PC-9 (cell line): ENCODE results near the gene STXBP2. TPM values are rescaled to one million over a fixed set of nuclear protein-coding genes. Genes with fewer than 3 reads are reported as not detected.

Experiments
- BruUV-seq: library from RNA; stranded (reverse); fragments of 400-500 nt; replicated peaks from 2 replicates; lab custom pipeline; 2021; lab: Mats Ljungman, UMichigan
- CTCF ChIA-PET: fragments of 300-600 bp; sonication (Branson Sonifier 250); formaldehyde crosslinking; loops from one replicate; lab custom pipeline; 2022; ENCODE audit warnings: antibody characterized with exemption; lab: Charles Lee
- POLR2A ChIA-PET: fragments of 300-600 bp; sonication (Branson Sonifier 250); formaldehyde crosslinking; loops from one replicate; lab custom pipeline; 2022; ENCODE audit warnings: antibody characterized with exemption; ENCODE audit not compliant: unreplicated experiment; lab: Charles Lee
- DNase-seq, 2 experiments: peaks; one replicate each; pipeline versions ENCODE4 v3.0.0 to v3.0.0-alpha.2; 2015 to 2022; ENCODE audit warnings: mixed read lengths in 1 of 2
- H2AFZ ChIP-seq: fragments of 200-600 bp; sonication (generic); 2 replicates; pipeline ENCODE4 v1.8.1; 2017; ENCODE audit warnings: antibody characterized with exemption
- H3F3A ChIP-seq: fragments of 200-600 bp; sonication (generic); 2 replicates; pipeline ENCODE4 v1.8.1; 2017; ENCODE audit warnings: antibody characterized with exemption, mild to moderate bottlenecking, low read depth; ENCODE audit not compliant: insufficient read depth
- H3K27ac ChIP-seq: fragments of 200-600 bp; sonication (generic); 2 replicates; pipeline ENCODE4 v1.6.1; 2016; ENCODE audit warnings: mixed run types
- H3K27me3 ChIP-seq: fragments of 200-600 bp; sonication (generic); 2 replicates; pipeline ENCODE4 v1.6.1; 2016; ENCODE audit warnings: low read depth, mixed run types; ENCODE audit not compliant: insufficient read depth
- H3K36me3 ChIP-seq: fragments of 200-600 bp; sonication (generic); 2 replicates; pipeline ENCODE4 v1.6.1; 2016; ENCODE audit warnings: low read depth, mixed run types
- H3K4me1 ChIP-seq: fragments of 200-600 bp; sonication (generic); replicated peaks from 2 replicates; pipeline ENCODE4 v1.6.1; 2016; ENCODE audit warnings: mixed run types; ENCODE audit not compliant: insufficient read depth
- H3K4me2 ChIP-seq: fragments of 200-600 bp; sonication (generic); 2 replicates; pipeline ENCODE4 v1.6.1; 2017; ENCODE audit warnings: mixed run types
- H3K4me3 ChIP-seq: fragments of 200-600 bp; sonication (generic); 2 replicates; pipeline ENCODE4 v1.6.1; 2016; ENCODE audit warnings: mixed run types
- H3K79me2 ChIP-seq: fragments of 200-600 bp; sonication (generic); 2 replicates; pipeline ENCODE4 v1.6.1; 2017; ENCODE audit warnings: low read depth, mixed run types
- H3K9me2 ChIP-seq: fragments of 200-600 bp; sonication (generic); 2 replicates; pipeline ENCODE4 v1.8.1; 2017; ENCODE audit warnings: mild to moderate bottlenecking; ENCODE audit not compliant: insufficient read depth
- H3K9me3 ChIP-seq: fragments of 200-600 bp; sonication (generic); 2 replicates; pipeline ENCODE4 v1.8.1; 2016; ENCODE audit warnings: low read depth; ENCODE audit not compliant: insufficient read depth
- H4K20me1 ChIP-seq: fragments of 200-600 bp; sonication (generic); 2 replicates; pipeline ENCODE4 v1.8.1; 2017; ENCODE audit not compliant: insufficient read depth
- EZH2 ChIP-seq: fragments of 200-600 bp; sonication (generic); IDR thresholded peaks from 2 replicates; pipeline ENCODE4 v1.8.0; 2017; ENCODE audit warnings: antibody characterized with exemption, low read depth
- intact Hi-C: fragments of 100-400 bp; cut with micrococcal nuclease; formaldehyde crosslinking; loops from one replicate; pipeline ENCODE4 v1.10.0; 2022; ENCODE audit not compliant: unreplicated experiment
- total RNA-seq: library from RNA; stranded (reverse); gene quantifications from 2 replicates; pipeline ENCODE4 v1.2.3, GENCODE V29; 2021
- TF ChIP-seq, protein P1 (sequence below): fragments of 200-600 bp; sonication (generic); conservative IDR thresholded peaks from 2 replicates; pipeline ENCODE4 v1.6.1; 2017; ENCODE audit warnings: mixed run types, antibody characterized with exemption, mild to moderate bottlenecking, moderate library complexity

STXBP2 gene
- total RNA-seq, 1 experiment from 2014 or later: 148 TPM

DNA sequence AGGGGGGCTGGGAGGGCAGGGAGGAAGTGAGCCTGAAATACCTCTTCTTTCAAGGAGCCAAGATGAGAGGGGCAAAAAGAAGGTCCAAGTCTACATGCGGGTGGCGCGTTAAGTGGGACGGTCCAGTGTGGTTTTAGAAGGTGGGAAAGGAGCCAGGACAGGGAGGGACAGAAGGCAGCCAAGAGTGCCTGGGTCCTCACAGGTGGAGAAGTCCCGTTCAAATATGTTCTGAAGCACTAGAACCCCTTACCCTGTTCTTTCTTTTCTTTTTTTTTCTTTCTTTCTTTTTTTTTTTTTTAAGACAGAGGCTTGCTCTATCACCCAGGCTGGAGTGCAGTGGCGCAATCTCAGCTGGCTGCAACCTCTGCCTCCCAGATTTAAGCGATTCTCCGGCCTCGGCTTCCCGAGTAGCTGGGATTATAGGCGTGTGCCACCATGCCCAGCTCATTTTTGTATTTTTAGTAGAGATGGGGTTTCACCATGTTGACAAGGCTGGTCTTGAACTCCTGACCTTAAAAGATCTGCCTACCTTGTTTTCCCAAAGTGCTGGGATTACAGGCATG, 33.9 kb upstream of the STXBP2 start:
- no TSS peak for BruUV-seq
- Histone ChIP-seq H3F3A (peaks cover 34% of the 10 kb centered on the region; the same call in 1 of the 2 replicates), H3K4me2 (no peak overlapping the region), H3K27ac (no peak overlapping the region), H3K36me3 (no peaks in the 10 kb centered on the region; the same call in 1 of the 2 replicates), H3K79me2 (peaks cover 18% of the 10 kb centered on the region; the same call in 1 of the 2 replicates), H3K4me1 (no peaks in the 10 kb centered on the region), H4K20me1 (peaks cover 21% of the 10 kb centered on the region), H3K9me2 (no peaks in the 10 kb centered on the region), H3K4me3 (no peak overlapping the region), H3K27me3 (no peaks in the 10 kb centered on the region), H3K9me3 (no peaks in the 10 kb centered on the region), H2AFZ (no peak overlapping the region)
- CTCF ChIA-PET: no interaction called here
- intact Hi-C loops: no loop called here
- DNase-seq: no peak
- no peak for TF ChIP-seq EZH2
- TF ChIP-seq, protein P1, sequence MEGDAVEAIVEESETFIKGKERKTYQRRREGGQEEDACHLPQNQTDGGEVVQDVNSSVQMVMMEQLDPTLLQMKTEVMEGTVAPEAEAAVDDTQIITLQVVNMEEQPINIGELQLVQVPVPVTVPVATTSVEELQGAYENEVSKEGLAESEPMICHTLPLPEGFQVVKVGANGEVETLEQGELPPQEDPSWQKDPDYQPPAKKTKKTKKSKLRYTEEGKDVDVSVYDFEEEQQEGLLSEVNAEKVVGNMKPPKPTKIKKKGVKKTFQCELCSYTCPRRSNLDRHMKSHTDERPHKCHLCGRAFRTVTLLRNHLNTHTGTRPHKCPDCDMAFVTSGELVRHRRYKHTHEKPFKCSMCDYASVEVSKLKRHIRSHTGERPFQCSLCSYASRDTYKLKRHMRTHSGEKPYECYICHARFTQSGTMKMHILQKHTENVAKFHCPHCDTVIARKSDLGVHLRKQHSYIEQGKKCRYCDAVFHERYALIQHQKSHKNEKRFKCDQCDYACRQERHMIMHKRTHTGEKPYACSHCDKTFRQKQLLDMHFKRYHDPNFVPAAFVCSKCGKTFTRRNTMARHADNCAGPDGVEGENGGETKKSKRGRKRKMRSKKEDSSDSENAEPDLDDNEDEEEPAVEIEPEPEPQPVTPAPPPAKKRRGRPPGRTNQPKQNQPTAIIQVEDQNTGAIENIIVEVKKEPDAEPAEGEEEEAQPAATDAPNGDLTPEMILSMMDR: no peak
- POLR2A ChIA-PET: no interaction called here

- no peaks in the 10 kb centered on the region for H3K9me2 ChIP-seq
- H3K4me2 ChIP-seq: no peak overlapping the region
- no peak for DNase-seq
- H3K27me3 ChIP-seq: no peaks in the 10 kb centered on the region
- no peaks in the 10 kb centered on the region for H3K4me1 ChIP-seq
- BruUV-seq: no TSS peak
- no peak overlapping the region for H3K4me3 ChIP-seq
- peaks cover 21% of the 10 kb centered on the region; the same call in 1 of the 2 replicates for H4K20me1 ChIP-seq
- peaks cover 33% of the 10 kb centered on the region; the same call in 1 of the 2 replicates for H3F3A ChIP-seq
- no peak overlapping the region for H3K27ac ChIP-seq
- H3K9me3 ChIP-seq: no peaks in the 10 kb centered on the region
- TF ChIP-seq, protein P1: no peak
- no peak for TF ChIP-seq EZH2
- H3K36me3 ChIP-seq: no peaks in the 10 kb centered on the region; the same call in 1 of the 2 replicates
- intact Hi-C loops: no loop called here
- no peak overlapping the region for H2AFZ ChIP-seq
- ChIA-PET POLR2A (no interaction called here), CTCF (no interaction called here)
- peaks cover 13% of the 10 kb centered on the region; the same call in 1 of the 2 replicates for H3K79me2 ChIP-seq
Measured at GRCh38 chr19:7603919-7604318, 33.0 kb upstream of the STXBP2 start.

DNA sequence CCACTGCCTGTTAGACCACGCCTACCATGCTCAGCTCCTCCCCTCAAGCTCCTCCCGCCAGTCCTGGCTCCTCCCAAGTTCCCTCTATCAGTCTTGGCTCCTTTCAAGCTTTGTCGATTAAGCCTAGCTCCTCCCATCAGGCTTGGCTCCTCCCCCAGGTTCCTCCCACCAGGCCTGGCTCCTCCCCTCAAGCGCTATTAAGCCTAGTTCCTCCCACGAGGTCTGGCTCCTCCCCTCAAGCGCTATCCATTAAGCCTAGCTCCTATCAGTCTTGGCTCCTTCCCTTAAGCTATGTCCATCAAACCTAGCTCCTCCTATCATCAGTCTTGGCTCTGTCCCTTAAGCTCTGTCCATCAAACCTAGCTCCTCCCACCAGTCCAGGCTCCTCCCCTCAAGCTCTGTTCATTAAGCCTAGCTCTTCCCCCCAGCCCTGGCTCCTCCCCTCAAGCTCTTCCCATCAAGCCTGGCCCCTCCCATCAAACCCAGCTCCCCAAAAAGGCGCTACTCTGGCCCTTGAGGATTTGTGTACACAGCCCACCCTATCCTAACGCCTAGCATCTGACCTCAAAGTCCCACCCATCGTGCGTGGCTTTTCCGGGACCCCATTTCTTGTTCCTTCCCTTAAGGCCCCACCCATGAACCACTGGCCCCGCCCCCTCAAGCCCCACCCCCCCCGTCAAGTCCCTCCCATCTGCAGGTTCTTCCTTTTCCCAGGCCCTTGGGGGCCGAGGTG, 31.3 kb upstream of the STXBP2 start:
- Histone ChIP-seq H4K20me1 (peaks cover 21% of the 10 kb centered on the region; the same call in 1 of the 2 replicates), H2AFZ (no peak overlapping the region), H3K4me3 (no peak overlapping the region), H3K27ac (no peak overlapping the region), H3K9me2 (no peaks in the 10 kb centered on the region), H3K79me2 (peaks cover 13% of the 10 kb centered on the region; the same call in 1 of the 2 replicates), H3K4me1 (no peaks in the 10 kb centered on the region), H3K4me2 (no peak overlapping the region), H3K36me3 (no peaks in the 10 kb centered on the region; the same call in 1 of the 2 replicates), H3F3A (peaks cover 33% of the 10 kb centered on the region; the same call in 1 of the 2 replicates), H3K27me3 (no peaks in the 10 kb centered on the region), H3K9me3 (no peaks in the 10 kb centered on the region)
- BruUV-seq: no TSS peak
- ChIA-PET POLR2A (no interaction called here), CTCF (interaction anchor here (0.6 to 1.3 kb wide), 2 partner anchors 37 to 317 kb away, joined by 5 to 12 read pairs; no protein-coding TSS in a partner anchor)
- TF ChIP-seq, protein P1: no peak
- no peak for TF ChIP-seq EZH2
- peak; percentile 17 to 79 for DNase-seq
- intact Hi-C loops: no loop called here
